Left lung (tissue), 10 donors: ENCODE results near the gene PDSS1. TPM values are rescaled to one million over a fixed set of nuclear protein-coding genes. Genes with fewer than 3 reads are reported as not detected.
A peak's percentile ranks its signal among the peaks of the same experiment; 100 is the strongest.

Experiments used
- ATAC-seq: fragments of 200-7000 bp; cut with Tn5 transposase; one replicate; pipeline ENCODE4 v1.9.1; 2020; ENCODE audit warnings: moderate library complexity
- DNase-seq, 4 donors: peaks; one replicate each; pipeline ENCODE4 v3.0.0-alpha.2; 2013 to 2020
- H3K27ac ChIP-seq, 2 donors: fragments of 200-600 bp; sonication (generic) in 1 of 2; one replicate each; pipeline versions ENCODE4 v1.5.0 to v1.8.0; 2020 to 2021
- H3K27me3 ChIP-seq, 2 donors: fragments of 200-600 bp; sonication (generic) in 1 of 2; one replicate each; pipeline versions ENCODE4 v1.5.0 to v1.8.0; 2020 to 2021
- H3K36me3 ChIP-seq, 2 donors: fragments of 200-600 bp; sonication (generic) in 1 of 2; one replicate each; pipeline versions ENCODE4 v1.5.0 to v1.8.0; 2020 to 2021
- H3K4me1 ChIP-seq, 2 donors: fragments of 200-600 bp; one replicate each; pipeline ENCODE4 v1.8.0; 2021
- H3K4me3 ChIP-seq, 2 donors: fragments of 200-600 bp; sonication (generic) in 1 of 2; one replicate each; pipeline versions ENCODE4 v1.5.0 to v1.8.0; 2020 to 2021; ENCODE audit warnings: mild to moderate bottlenecking in 1 of 2
- H3K9me3 ChIP-seq, 2 donors: fragments of 200-600 bp; sonication (generic) in 1 of 2; one replicate each; pipeline versions ENCODE4 v1.5.0 to v1.8.0; 2020 to 2021
- CTCF ChIP-seq, 2 donors: fragments of 200-600 bp; sonication (generic) in 1 of 2; IDR thresholded peaks; one replicate each; pipeline versions ENCODE4 v1.5.0 to v1.8.0; 2021; ENCODE audit warnings: antibody characterized with exemption in 2 of 2
- intact Hi-C, 2 donors: fragments of 100-400 bp; cut with DNase I; formaldehyde crosslinking; loops; one replicate each; pipeline versions ENCODE4 v1.11.2 to v1.14.2; 2022
- polyA plus RNA-seq, 6 donors: library from polyadenylated mRNA; unstranded; fragments of 120-200 nt; gene quantifications; one replicate each; pipeline ENCODE4 v1.2.1, GENCODE V29; 2013; ENCODE audit not compliant: insufficient read length in 6 of 6
- total RNA-seq, 2 donors: library from RNA; stranded (reverse); fragmentation: NEBNext Ultra II Directional; extraction: Animal tissue kit (Norgen Biotek cat#: 25700); gene quantifications; one replicate each; pipeline ENCODE4 v1.2.1, GENCODE V29; 2021
- donor health status: DM: no; HTN: yes; CAD: no.
- donor health status: DM: no; HTN: no; CAD: no.

Gene PDSS1
- total and polyA plus RNA-seq, 8 donors = 7.1 to 17.3 (median 12.7) TPM

DNA sequence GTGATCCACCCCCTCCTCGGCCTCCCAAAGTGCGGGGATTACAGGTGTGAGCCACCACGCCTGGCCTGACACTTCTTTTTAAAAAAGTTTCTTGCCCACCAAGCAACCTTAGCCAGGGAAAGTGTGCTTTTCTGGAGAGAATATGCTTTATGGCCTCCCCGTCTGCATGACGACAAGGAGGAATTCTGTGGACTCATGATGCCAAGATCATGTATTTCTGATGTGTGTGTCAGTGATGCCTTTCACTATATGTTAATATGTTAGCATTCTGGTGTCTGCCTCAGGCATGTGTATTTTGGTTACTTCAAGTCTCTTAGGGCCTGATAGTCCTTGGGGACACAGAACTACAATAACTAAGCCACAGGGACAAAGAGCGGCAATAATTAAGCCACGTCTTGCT lies 2.1 kb downstream of the PDSS1 start:
- no peaks in the 10 kb centered on the region for H3K9me3 ChIP-seq
- peaks cover 0 to 10% of the 10 kb centered on the region in 2 donors for H3K36me3 ChIP-seq
- peaks cover 7 to 37% of the 10 kb centered on the region in 2 donors for H3K4me1 ChIP-seq
- no peak for ATAC-seq
- intact Hi-C loops = no loop called here
- H3K27ac ChIP-seq = no peak overlapping the region
- H3K4me3 ChIP-seq = peak overlapping the region in 1 of 2 donors; percentile 85
- no peak for DNase-seq
- no peak for TF ChIP-seq CTCF (IDR thresholded peaks at IDR 0.05)
- no peaks in the 10 kb centered on the region for H3K27me3 ChIP-seq

- intact Hi-C loops = no loop called here
- H3K27ac ChIP-seq = no peak overlapping the region
These were observed 3.6 kb downstream of the PDSS1 start for GRCh38 chr10:26700884-26701630.

DNA sequence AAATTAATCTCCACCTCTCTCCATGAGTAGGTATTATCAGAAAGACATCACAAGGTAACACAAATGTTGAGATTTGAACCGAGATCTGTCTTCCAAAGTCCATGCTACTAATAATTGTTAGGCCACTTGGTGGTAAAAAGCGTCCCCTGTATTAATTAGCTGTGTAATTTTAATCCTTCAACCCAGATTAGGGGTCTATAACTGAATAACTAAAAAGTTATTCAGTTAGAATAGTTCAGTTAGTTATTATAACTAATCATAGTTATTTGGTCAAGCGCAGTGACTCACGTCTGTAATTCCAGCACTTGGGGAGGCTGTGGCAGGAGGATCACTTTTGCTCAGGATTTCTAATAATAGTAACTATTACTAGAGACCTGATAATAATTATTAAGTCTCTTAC lies 5.6 kb downstream of the PDSS1 start:
- Histone ChIP-seq H3K36me3 (peaks cover 0 to 41% of the 10 kb centered on the region in 2 donors), H3K4me3 (no peak overlapping the region), H3K4me1 (peaks cover 4 to 35% of the 10 kb centered on the region in 2 donors), H3K9me3 (no peaks in the 10 kb centered on the region), H3K27me3 (no peaks in the 10 kb centered on the region), H3K27ac (no peak overlapping the region)
- no peak for ATAC-seq
- DNase-seq = no peak
- no peak for TF ChIP-seq CTCF (IDR thresholded peaks at IDR 0.05)
- intact Hi-C loops = no loop called here

More at GRCh38 chr10:26700884-26701630, 3.6 kb downstream of the PDSS1 start:
- no peaks in the 10 kb centered on the region for H3K27me3 ChIP-seq
- peaks cover 7 to 36% of the 10 kb centered on the region in 2 donors for H3K4me1 ChIP-seq
- ATAC-seq (no peak), DNase-seq (no peak)
- peaks cover 0 to 21% of the 10 kb centered on the region in 2 donors for H3K36me3 ChIP-seq
- H3K4me3 ChIP-seq = no peak overlapping the region
- no peaks in the 10 kb centered on the region for H3K9me3 ChIP-seq
- TF ChIP-seq CTCF (IDR thresholded peaks at IDR 0.05) = no peak

- DNase-seq (no peak), ATAC-seq (no peak)
These were observed 6.5 kb downstream of the PDSS1 start for GRCh38 chr10:26703974-26704373.

More at GRCh38 chr10:26703974-26704373, 6.5 kb downstream of the PDSS1 start:
- H3K36me3 ChIP-seq = peaks cover 0 to 50% of the 10 kb centered on the region in 2 donors
- peaks cover 0 to 27% of the 10 kb centered on the region in 2 donors for H3K4me1 ChIP-seq
- no peaks in the 10 kb centered on the region for H3K9me3 ChIP-seq
- intact Hi-C loops = no loop called here
- no peak overlapping the region for H3K27ac ChIP-seq
- no peaks in the 10 kb centered on the region for H3K27me3 ChIP-seq
- no peak for TF ChIP-seq CTCF (IDR thresholded peaks at IDR 0.05)
- no peak overlapping the region for H3K4me3 ChIP-seq
